CD14-positive monocyte (primary cell): ENCODE results near the gene ERC1. TPM values are rescaled to one million over a fixed set of nuclear protein-coding genes. Genes with fewer than 3 reads are reported as not detected.
"Not testable (repeated sequence)": the region's sequence is repeated elsewhere in the genome, so short reads cannot be mapped to it uniquely, and the experiment has no call there.

Source experiments
- DNase-seq, 3 donors: peaks; one replicate each; pipeline ENCODE4 v3.0.0-alpha.2; 2011 to 2022
- H2AFZ ChIP-seq: 2 replicates; pipeline ENCODE4 v1.6.0; 2012; ENCODE audit warnings: mild to moderate bottlenecking, low read depth, low read length, inconsistent platforms; ENCODE audit not compliant: insufficient read depth, poor library complexity, severe bottlenecking
- H3K27ac ChIP-seq, 2 donors: 1 replicate in 1 of 2; 2 replicates in 1 of 2; pipeline ENCODE4 v1.5.1; 2012 to 2013; ENCODE audit warnings: low read length in 2 of 2, control low read depth in 1 of 2, inconsistent platforms in 1 of 2, low read depth in 1 of 2, mild to moderate bottlenecking in 1 of 2
- H3K27me3 ChIP-seq, 2 donors: one replicate each; pipeline versions ENCODE4 v1.6.0 to v1.6.1; 2011 to 2013; ENCODE audit warnings: low read length in 2 of 2; ENCODE audit not compliant: control insufficient read depth in 2 of 2, insufficient read depth in 2 of 2
- H3K36me3 ChIP-seq, 2 donors: replicated peaks in 1 of 2; 1 replicate in 1 of 2; 2 replicates in 1 of 2; pipeline versions ENCODE4 v1.5.1 to v1.6.1; 2012 to 2013; ENCODE audit warnings: low read length in 2 of 2, control low read depth in 1 of 2, inconsistent platforms in 1 of 2, mild to moderate bottlenecking in 1 of 2; ENCODE audit not compliant: insufficient read depth in 2 of 2, control insufficient read depth in 1 of 2
- H3K4me1 ChIP-seq, 2 donors: 1 replicate in 1 of 2; 2 replicates in 1 of 2; pipeline versions ENCODE4 v1.5.1 to v1.6.1; 2012 to 2013; ENCODE audit warnings: low read length in 2 of 2, control low read depth in 1 of 2, inconsistent platforms in 1 of 2, mild to moderate bottlenecking in 1 of 2, moderate library complexity in 1 of 2; ENCODE audit not compliant: insufficient read depth in 2 of 2, control insufficient read depth in 1 of 2
- H3K4me2 ChIP-seq: replicated peaks from 2 replicates; pipeline ENCODE3; 2012; ENCODE audit warnings: low read length, moderate library complexity, mild to moderate bottlenecking; ENCODE audit not compliant: poor library complexity, severe bottlenecking; ENCODE audit errors: extremely low read depth
- H3K4me3 ChIP-seq, 3 experiments: fragments of 200-600 bp in 1 of 3; sonication (generic) in 1 of 3; replicated peaks in 1 of 3; 1 replicate in 2 of 3; 2 replicates in 1 of 3; pipeline ENCODE4 v1.5.1; 2011 to 2013; ENCODE audit warnings: low read length in 3 of 3, mild to moderate bottlenecking in 3 of 3, control low read depth in 2 of 3, low read depth in 2 of 3, inconsistent platforms in 1 of 3, moderate library complexity in 1 of 3
- H3K79me2 ChIP-seq: 2 replicates; pipeline ENCODE4 v1.6.0; 2012; ENCODE audit warnings: mild to moderate bottlenecking, control low read depth, inconsistent platforms, low read length, moderate library complexity; ENCODE audit not compliant: insufficient read depth
- H3K9ac ChIP-seq: 2 replicates; pipeline ENCODE4 v1.6.0; 2017; ENCODE audit warnings: low read length, mild to moderate bottlenecking; ENCODE audit not compliant: insufficient read depth, poor library complexity, severe bottlenecking
- H3K9me3 ChIP-seq, 2 donors: replicated peaks in 1 of 2; 1 replicate in 1 of 2; 2 replicates in 1 of 2; pipeline versions ENCODE4 v1.5.1 to v1.6.1; 2012 to 2013; ENCODE audit warnings: low read length in 2 of 2, control low read depth in 1 of 2; ENCODE audit not compliant: control insufficient read depth in 1 of 2, insufficient read depth in 1 of 2
- H4K20me1 ChIP-seq: 2 replicates; pipeline ENCODE4 v1.6.0; 2012; ENCODE audit warnings: mild to moderate bottlenecking, low read length, control low read depth, moderate library complexity; ENCODE audit not compliant: insufficient read depth
- H3K27ac Mint-ChIP-seq, 7 donors: one replicate each; pipeline ENCODE4 v1.8.0; 2020; ENCODE audit warnings: mild to moderate bottlenecking in 7 of 7, mixed read lengths in 7 of 7, moderate library complexity in 6 of 7, inconsistent platforms in 2 of 7
- H3K27me3 Mint-ChIP-seq, 3 donors: one replicate each; pipeline ENCODE4 v1.8.0; 2021 to 2022; ENCODE audit warnings: low read depth in 3 of 3, mild to moderate bottlenecking in 3 of 3, mixed read lengths in 3 of 3, moderate library complexity in 3 of 3, inconsistent platforms in 1 of 3
- H3K36me3 Mint-ChIP-seq, 2 donors: one replicate each; pipeline ENCODE4 v1.8.0; 2020; ENCODE audit warnings: mixed read lengths in 2 of 2, inconsistent platforms in 1 of 2, mild to moderate bottlenecking in 1 of 2
- H3K4me1 Mint-ChIP-seq: one replicate; pipeline ENCODE4 v1.8.0; 2020; ENCODE audit warnings: mild to moderate bottlenecking, mixed read lengths
- H3K4me3 Mint-ChIP-seq, 2 donors: one replicate each; pipeline ENCODE4 v1.8.0; 2020; ENCODE audit warnings: mild to moderate bottlenecking in 2 of 2, mixed read lengths in 2 of 2, moderate library complexity in 1 of 2
- H3K9me3 Mint-ChIP-seq, 7 donors: one replicate each; pipeline ENCODE4 v1.8.0; 2020 to 2022; ENCODE audit warnings: mixed read lengths in 7 of 7, mild to moderate bottlenecking in 6 of 7, moderate library complexity in 6 of 7, inconsistent platforms in 2 of 7
- CTCF ChIP-seq: fragments of 200-600 bp; IDR thresholded peaks from one replicate; pipeline ENCODE4 v1.8.0; 2022; ENCODE audit warnings: antibody characterized with exemption, mild to moderate bottlenecking
- WGBS: methylation state at CpG from one replicate; pipeline ENCODE4 v1.1.5; 2013; ENCODE audit warnings: missing lambda C conversion rate; ENCODE audit not compliant: insufficient coverage; 5-methylcytosine and 5-hydroxymethylcytosine counted together
- intact Hi-C, 2 donors: fragments of 100-400 bp; cut with micrococcal nuclease; formaldehyde crosslinking; loops; one replicate each; pipeline versions ENCODE4 v1.15.0 to v1.15.1; 2023
- polyA plus RNA-seq, 3 donors: library from polyadenylated mRNA; depleted of rRNA in 1 of 3; unstranded in 2 of 3; stranded (reverse) in 1 of 3; fragments of 300-500 nt in 2 of 3; fragments of >200 nt in 1 of 3; fragmentation: Illumina TruSeq in 2 of 3; gene quantifications; 1 replicate in 2 of 3; 2 replicates in 1 of 3; pipeline ENCODE4 v1.2.3, GENCODE V29; 2012 to 2021

Gene ERC1
- polyA plus RNA-seq, 3 donors, result 4.0 to 14.3 (median 5.1) TPM

- H3K4me3 Mint-ChIP-seq, result no peak overlapping the region
- H3K36me3 Mint-ChIP-seq, result peaks cover 9 to 10% of the 10 kb centered on the region in 2 donors
- H3K9me3 ChIP-seq, result no peaks in the 10 kb centered on the region
- no peak overlapping the region for H3K27ac ChIP-seq
- H3K4me1 ChIP-seq, result no peaks in the 10 kb centered on the region
- no peaks in the 10 kb centered on the region for H3K27me3 Mint-ChIP-seq
- intact Hi-C loops, result no loop called here
- no peak overlapping the region for H2AFZ ChIP-seq
- peaks cover 9% of the 10 kb centered on the region for H3K4me1 Mint-ChIP-seq
- no peaks in the 10 kb centered on the region for H3K79me2 ChIP-seq
- no peaks in the 10 kb centered on the region for H4K20me1 ChIP-seq
- no peak overlapping the region for H3K9ac ChIP-seq
- H3K4me2 ChIP-seq, result no peak overlapping the region
- no peaks in the 10 kb centered on the region for H3K27me3 ChIP-seq
- peak overlapping the region in 2 of 7 donors; percentile 33 to 53 for H3K27ac Mint-ChIP-seq
- H3K9me3 Mint-ChIP-seq, result peaks cover 0 to 3% (median 0%) of the 10 kb centered on the region in 7 donors
- DNase-seq, result no peak
- no peaks in the 10 kb centered on the region for H3K36me3 ChIP-seq
- no peak overlapping the region for H3K4me3 ChIP-seq
- no peak for TF ChIP-seq CTCF
- 96% methylated on average over 6 of the region's 7 CpGs for WGBS
Observed at GRCh38 chr12:1339618-1340319, 348.7 kb downstream of the ERC1 start.

- intact Hi-C loops, DNase-seq, H3K4me3 Mint-ChIP-seq: not testable (repeated sequence)
Observed at GRCh38 chr12:1341270-1341669, 350.2 kb downstream of the ERC1 start.

More at GRCh38 chr12:1341270-1341669, 350.2 kb downstream of the ERC1 start:
- H3K79me2 ChIP-seq, H3K9me3 ChIP-seq, H3K36me3 ChIP-seq, H3K27ac Mint-ChIP-seq, H3K4me3 ChIP-seq, H3K4me1 Mint-ChIP-seq, H3K27me3 Mint-ChIP-seq, H3K4me1 ChIP-seq, H3K9me3 Mint-ChIP-seq, H3K27ac ChIP-seq, H3K27me3 ChIP-seq, H4K20me1 ChIP-seq, H3K4me2 ChIP-seq, H3K9ac ChIP-seq, H2AFZ ChIP-seq: not testable (repeated sequence)
- H3K36me3 Mint-ChIP-seq, result peaks cover 9 to 12% of the 10 kb centered on the region in 2 donors
- 100% methylated on average over 3 of the region's 6 CpGs for WGBS
